ENCODE results near the gene DLG2. TPM values are rescaled to one million over a fixed set of nuclear protein-coding genes. Genes with fewer than 3 reads are reported as not detected.

The DLG2 gene
- total and polyA plus RNA-seq, 12 donors, result 1.0 to 14.8 (median 7.4) TPM

- Histone ChIP-seq H3K27ac (no peak overlapping the region), H3K36me3 (no peaks in the 10 kb centered on the region), H3K27me3 (no peaks in the 10 kb centered on the region), H3K4me3 (no peak overlapping the region), H3K4me1 (no peaks in the 10 kb centered on the region), H3K9me3 (no peaks in the 10 kb centered on the region)
- DNase-seq (no peak), ATAC-seq (no peak)
- 98 to 100% methylated on average over 1 of the region's 1 CpG for WGBS, 2 donors
- no peak for TF ChIP-seq CTCF (IDR thresholded peaks at IDR 0.05)
- intact Hi-C loops (cut with DNase I), result no loop called here
These were observed 1386.3 kb downstream of the DLG2 start for GRCh38 chr11:84240847-84241246.

- intact Hi-C loops (cut with DNase I), result no loop called here
- Histone ChIP-seq H3K36me3 (no peaks in the 10 kb centered on the region), H3K4me1 (no peaks in the 10 kb centered on the region), H3K4me3 (no peak overlapping the region), H3K27ac (no peak overlapping the region), H3K9me3 (no peaks in the 10 kb centered on the region), H3K27me3 (no peaks in the 10 kb centered on the region)
- no peak for ATAC-seq
- no peak for TF ChIP-seq CTCF (IDR thresholded peaks at IDR 0.05)
- no peak for DNase-seq
These were observed 1390.7 kb downstream of the DLG2 start for GRCh38 chr11:84236436-84236835.

- Histone ChIP-seq H3K27ac (no peak overlapping the region), H3K36me3 (no peaks in the 10 kb centered on the region), H3K9me3 (no peaks in the 10 kb centered on the region), H3K4me1 (no peaks in the 10 kb centered on the region), H3K27me3 (no peaks in the 10 kb centered on the region), H3K4me3 (no peak overlapping the region)
- TF ChIP-seq CTCF (IDR thresholded peaks at IDR 0.05), result no peak
- ATAC-seq (no peak), DNase-seq (no peak)
- intact Hi-C loops (cut with DNase I), result no loop called here
- 59 to 69% methylated on average over 4 of the region's 4 CpGs for WGBS, 2 donors
These were observed 1392.5 kb downstream of the DLG2 start for GRCh38 chr11:84234462-84235202.

- TF ChIP-seq CTCF (IDR thresholded peaks at IDR 0.05), result no peak
- H3K36me3 ChIP-seq, result no peaks in the 10 kb centered on the region
- H3K4me1 ChIP-seq, result no peaks in the 10 kb centered on the region
- H3K4me3 ChIP-seq, result no peak overlapping the region
- intact Hi-C loops (cut with DNase I), result no loop called here
- DNase-seq, result no peak
- ATAC-seq, result no peak
- H3K27ac ChIP-seq, result no peak overlapping the region
- H3K27me3 ChIP-seq, result no peaks in the 10 kb centered on the region
- 52 to 53% methylated on average over 2 of the region's 2 CpGs for WGBS, 2 donors
- H3K9me3 ChIP-seq, result no peaks in the 10 kb centered on the region
These were observed 1393.1 kb downstream of the DLG2 start for GRCh38 chr11:84234011-84234410.

Measured in heart right ventricle (tissue), 16 donors.